SU-DHL-6 (cell line): ENCODE measurements around the gene CDC42BPA.

ENCODE experiments used
- H2AFZ ChIP-seq: fragments of 200-600 bp; sonication (generic); 2 replicates; pipeline ENCODE4 v1.6.1; 2014; ENCODE audit warnings: low read depth, mild to moderate bottlenecking, moderate library complexity, mixed read lengths, antibody characterized with exemption, low read length; ENCODE audit not compliant: severe bottlenecking
- H3F3A ChIP-seq: fragments of 200-600 bp; shearing (Covaris generic); 2 replicates; pipeline ENCODE4 v1.6.0; 2016; ENCODE audit warnings: antibody characterized with exemption, mild to moderate bottlenecking; ENCODE audit not compliant: insufficient read depth
- H3K27ac ChIP-seq: fragments of 200-600 bp; sonication (generic); 2 replicates; pipeline ENCODE4 v1.5.1; 2016; ENCODE audit warnings: low read depth, mild to moderate bottlenecking, low read length, moderate library complexity, mixed read lengths
- H3K27me3 ChIP-seq: fragments of 200-600 bp; sonication (generic), shearing (Covaris generic); 2 replicates; pipeline ENCODE4 v1.6.0; 2014; ENCODE audit warnings: mild to moderate bottlenecking, low read length
- H3K36me3 ChIP-seq: fragments of 200-600 bp; sonication (generic); 2 replicates; pipeline ENCODE4 v1.6.1; 2014; ENCODE audit warnings: mild to moderate bottlenecking, low read length, mixed read lengths
- H3K4me2 ChIP-seq: fragments of 300-600, 200-600 bp; shearing (Covaris generic), sonication (generic); 2 replicates; pipeline ENCODE4 v1.6.0; 2014; ENCODE audit warnings: low read length, low read depth, mild to moderate bottlenecking; ENCODE audit not compliant: poor library complexity, severe bottlenecking
- H3K4me3 ChIP-seq: fragments of 200-600 bp; sonication (generic); 2 replicates; pipeline ENCODE4 v1.5.1; 2014; ENCODE audit warnings: antibody characterized with exemption, low read length, mild to moderate bottlenecking, mixed read lengths; ENCODE audit not compliant: insufficient read depth, poor library complexity, severe bottlenecking
- H3K79me2 ChIP-seq: fragments of 200-600 bp; sonication (generic); 2 replicates; pipeline ENCODE4 v1.6.1; 2014; ENCODE audit warnings: mild to moderate bottlenecking, low read length, moderate library complexity; ENCODE audit not compliant: insufficient read depth
- H3K9ac ChIP-seq: fragments of 200-600 bp; sonication (generic); 2 replicates; pipeline ENCODE4 v1.7.0; 2014; ENCODE audit warnings: mild to moderate bottlenecking, low read length
- H3K9me2 ChIP-seq: fragments of 200-600 bp; sonication (generic); replicated peaks from 2 replicates; pipeline ENCODE4 v1.6.1; 2014; ENCODE audit warnings: low read length; ENCODE audit not compliant: insufficient read depth
- H3K9me3 ChIP-seq: fragments of 200-600 bp; sonication (generic); 2 replicates; pipeline ENCODE4 v1.6.1; 2014; ENCODE audit warnings: low read length, mixed read lengths; ENCODE audit not compliant: insufficient read depth
- H4K20me1 ChIP-seq: fragments of 200-600 bp; sonication (generic); 2 replicates; pipeline ENCODE4 v1.6.1; 2014; ENCODE audit warnings: low read depth, mild to moderate bottlenecking, antibody characterized with exemption, low read length, moderate library complexity, mixed read lengths
- EZH2phosphoT487 ChIP-seq: fragments of 200-600 bp; sonication (generic), shearing (Covaris generic); conservative IDR thresholded peaks from 2 replicates; pipeline ENCODE4 v1.6.1; 2018; ENCODE audit warnings: mild to moderate bottlenecking, antibody characterized with exemption, low read length, moderate library complexity, mixed read lengths
- TF ChIP-seq, protein P1 (sequence below): fragments of 200-600 bp; sonication (generic); IDR thresholded peaks from one replicate; pipeline ENCODE4 v1.5.1; 2017; ENCODE audit warnings: antibody characterized with exemption, mild to moderate bottlenecking, low read length, moderate library complexity; ENCODE audit not compliant: insufficient read depth, poor library complexity, severe bottlenecking

The CDC42BPA gene

DNA sequence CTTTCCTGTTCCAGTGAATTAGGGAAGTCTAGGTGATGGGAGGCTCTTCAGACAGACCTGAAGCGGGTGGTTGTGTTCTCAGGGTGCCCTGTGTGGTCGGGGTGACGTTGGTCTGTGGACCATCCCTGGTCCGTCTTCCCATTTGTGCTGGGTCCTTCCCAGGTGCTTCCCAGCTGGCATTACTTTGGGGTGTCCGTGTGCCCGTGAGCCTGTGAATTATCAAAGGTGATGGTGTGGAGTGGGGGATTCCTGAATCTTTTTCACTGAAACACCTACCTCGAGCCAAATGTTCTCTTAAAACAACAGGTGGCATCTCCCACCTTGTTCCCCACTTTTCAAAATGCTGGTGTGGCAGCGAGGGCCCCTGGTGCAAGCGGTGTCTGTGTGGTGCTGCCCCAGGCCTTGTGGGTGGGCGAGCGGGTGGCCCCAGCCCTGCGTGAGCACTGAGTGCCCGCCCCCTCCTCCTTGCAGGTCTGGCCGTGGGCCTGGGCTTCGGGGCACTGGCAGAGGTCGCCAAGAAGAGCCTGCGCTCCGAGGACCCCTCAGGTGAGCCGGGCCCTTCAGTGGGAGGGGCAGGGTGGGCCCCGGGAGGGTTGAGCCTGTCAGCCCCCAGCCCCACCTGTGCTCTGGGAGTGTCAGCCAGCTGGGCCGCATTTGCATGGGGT lies 341.2 kb downstream of the CDC42BPA start:
- Histone ChIP-seq H3F3A (no peaks in the 10 kb centered on the region), H3K9ac (no peak overlapping the region), H3K4me3 (no peak overlapping the region), H3K4me2 (no peak overlapping the region), H3K27ac (no peak overlapping the region), H4K20me1 (no peaks in the 10 kb centered on the region), H3K79me2 (no peaks in the 10 kb centered on the region), H3K9me2 (no peaks in the 10 kb centered on the region), H3K9me3 (no peaks in the 10 kb centered on the region), H3K36me3 (no peaks in the 10 kb centered on the region), H3K27me3 (no peaks in the 10 kb centered on the region), H2AFZ (no peak overlapping the region)
- no peak for TF ChIP-seq EZH2phosphoT487
- TF ChIP-seq, protein P1, sequence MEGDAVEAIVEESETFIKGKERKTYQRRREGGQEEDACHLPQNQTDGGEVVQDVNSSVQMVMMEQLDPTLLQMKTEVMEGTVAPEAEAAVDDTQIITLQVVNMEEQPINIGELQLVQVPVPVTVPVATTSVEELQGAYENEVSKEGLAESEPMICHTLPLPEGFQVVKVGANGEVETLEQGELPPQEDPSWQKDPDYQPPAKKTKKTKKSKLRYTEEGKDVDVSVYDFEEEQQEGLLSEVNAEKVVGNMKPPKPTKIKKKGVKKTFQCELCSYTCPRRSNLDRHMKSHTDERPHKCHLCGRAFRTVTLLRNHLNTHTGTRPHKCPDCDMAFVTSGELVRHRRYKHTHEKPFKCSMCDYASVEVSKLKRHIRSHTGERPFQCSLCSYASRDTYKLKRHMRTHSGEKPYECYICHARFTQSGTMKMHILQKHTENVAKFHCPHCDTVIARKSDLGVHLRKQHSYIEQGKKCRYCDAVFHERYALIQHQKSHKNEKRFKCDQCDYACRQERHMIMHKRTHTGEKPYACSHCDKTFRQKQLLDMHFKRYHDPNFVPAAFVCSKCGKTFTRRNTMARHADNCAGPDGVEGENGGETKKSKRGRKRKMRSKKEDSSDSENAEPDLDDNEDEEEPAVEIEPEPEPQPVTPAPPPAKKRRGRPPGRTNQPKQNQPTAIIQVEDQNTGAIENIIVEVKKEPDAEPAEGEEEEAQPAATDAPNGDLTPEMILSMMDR, result no peak

DNA sequence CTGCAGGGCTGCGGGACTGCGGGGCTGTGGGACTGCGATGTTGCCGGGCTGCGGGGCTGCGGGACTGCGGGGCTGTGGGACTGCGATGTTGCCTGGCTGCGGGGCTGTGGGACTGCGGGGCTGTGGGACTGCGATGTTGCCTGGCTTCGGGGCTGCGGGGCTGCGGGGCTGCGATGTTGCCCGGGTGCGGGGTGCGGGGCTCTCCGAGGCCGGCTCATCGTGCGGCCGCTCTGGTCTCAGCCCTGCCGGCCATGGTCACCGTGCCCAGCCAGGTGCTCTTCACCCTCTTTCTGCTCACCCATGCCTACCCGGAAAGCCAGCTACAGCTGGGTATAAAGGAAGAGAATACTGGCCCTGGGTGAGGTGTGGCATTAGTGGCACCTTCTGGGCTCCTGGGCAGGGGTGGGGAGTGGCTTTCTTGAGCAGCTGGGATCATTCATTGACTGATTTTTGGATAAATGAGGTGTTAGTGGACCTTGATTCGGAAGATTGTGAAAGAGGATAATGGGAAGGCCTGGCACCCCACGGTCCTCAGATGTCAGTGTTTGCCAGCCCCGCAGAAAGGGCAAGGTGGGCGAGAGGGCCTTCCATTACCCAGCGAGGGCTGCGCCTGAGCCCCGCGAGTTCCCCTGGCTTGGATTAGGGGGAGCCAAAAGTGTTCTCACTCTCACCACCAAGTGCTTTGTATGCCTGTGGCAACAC lies 341.9 kb downstream of the CDC42BPA start:
- Histone ChIP-seq H3K27ac (no peak overlapping the region), H3K27me3 (no peaks in the 10 kb centered on the region), H3K9ac (no peak overlapping the region), H3K9me2 (no peaks in the 10 kb centered on the region), H3K4me3 (no peak overlapping the region), H3K4me2 (no peak overlapping the region), H4K20me1 (no peaks in the 10 kb centered on the region), H3K36me3 (no peaks in the 10 kb centered on the region), H2AFZ (no peak overlapping the region), H3F3A (no peaks in the 10 kb centered on the region), H3K9me3 (no peaks in the 10 kb centered on the region), H3K79me2 (no peaks in the 10 kb centered on the region)
- TF ChIP-seq EZH2phosphoT487, result no peak
- TF ChIP-seq, protein P1, result no peak

DNA sequence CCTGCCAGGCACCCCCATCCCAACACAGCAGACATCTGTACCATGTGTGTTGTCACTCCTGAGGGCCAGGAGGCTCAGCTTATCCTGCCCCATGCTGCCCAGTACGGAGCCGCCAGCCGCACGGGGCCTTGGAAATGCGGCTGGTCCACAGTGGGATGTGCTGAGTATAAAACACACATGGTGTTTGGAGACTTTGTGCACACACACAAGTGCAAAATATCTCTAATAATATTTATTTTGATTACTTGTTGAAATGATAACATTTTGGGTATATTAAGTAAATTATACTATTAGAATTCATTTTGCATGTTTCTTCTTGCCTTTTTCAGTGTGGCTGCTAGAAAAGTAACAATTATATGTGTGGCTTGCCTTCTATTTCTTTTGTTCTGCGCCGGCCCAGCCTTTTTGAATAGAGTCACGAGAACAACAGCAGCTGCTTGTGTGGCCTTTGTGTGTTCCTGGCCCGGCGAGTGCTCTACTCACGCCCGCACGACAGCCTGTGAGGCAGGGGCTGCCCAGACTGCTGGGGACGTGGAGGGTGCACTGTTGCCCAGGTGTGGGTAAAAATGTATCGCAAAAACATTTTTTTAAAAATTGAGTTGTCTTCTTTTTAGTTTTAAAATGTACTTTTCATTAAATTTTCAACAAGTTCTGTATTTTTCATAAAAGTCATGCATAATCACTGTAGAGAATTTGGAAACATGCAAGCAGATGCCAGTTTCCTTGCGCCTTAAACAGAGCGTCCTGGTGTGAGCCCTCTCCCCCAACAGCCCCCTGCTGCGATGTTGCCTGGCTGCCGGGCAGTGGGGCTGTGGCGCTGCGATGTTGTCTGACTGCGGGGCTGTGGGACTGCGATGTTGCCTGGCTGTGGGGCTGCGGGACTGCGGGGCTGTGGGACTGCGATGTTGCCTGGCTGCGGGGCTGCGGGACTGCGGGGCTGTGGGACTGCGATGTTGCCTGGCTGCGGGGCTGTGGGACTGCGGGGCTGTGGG lies 342.7 kb downstream of the CDC42BPA start:
- Histone ChIP-seq H3K27ac (no peak overlapping the region), H2AFZ (no peak overlapping the region), H3F3A (no peaks in the 10 kb centered on the region), H3K36me3 (no peaks in the 10 kb centered on the region), H3K4me3 (no peak overlapping the region), H3K4me2 (no peak overlapping the region), H3K27me3 (no peaks in the 10 kb centered on the region), H4K20me1 (no peaks in the 10 kb centered on the region), H3K9me3 (no peaks in the 10 kb centered on the region), H3K9ac (no peak overlapping the region), H3K9me2 (no peaks in the 10 kb centered on the region), H3K79me2 (no peaks in the 10 kb centered on the region)
- TF ChIP-seq EZH2phosphoT487, result no peak
- TF ChIP-seq, protein P1, result no peak
